B cell (primary cell): ENCODE data around the gene HS3ST5.

ENCODE experiments used
- CTCF ChIP-seq: fragments of 200-600 bp; IDR thresholded peaks from one replicate; pipeline ENCODE4 v1.8.0; 2022; ENCODE audit warnings: antibody characterized with exemption, mild to moderate bottlenecking
- EZH2 ChIP-seq: IDR thresholded peaks from 2 replicates; pipeline ENCODE4 v1.6.1; 2012; ENCODE audit warnings: borderline replicate concordance, low read depth, mild to moderate bottlenecking, moderate library complexity, low read length; ENCODE audit not compliant: insufficient read depth, poor library complexity, severe bottlenecking

- TF ChIP-seq EZH2: no peak
- no peak for TF ChIP-seq CTCF
These were observed 95.7 kb downstream of the HS3ST5 start for GRCh38 chr6:114247101-114247500.
